22Rv1 (cell line): ENCODE data around the gene CES2.

Source experiments
- CTCF ChIP-seq: fragments of 450-650 bp; IDR thresholded peaks from 2 replicates; pipeline ENCODE4 v1.5.1; 2017; ENCODE audit warnings: mild to moderate bottlenecking
- ZFX ChIP-seq: fragments of 450-650 bp; IDR thresholded peaks from 2 replicates; pipeline ENCODE4 v1.6.1; 2017; ENCODE audit warnings: antibody characterized with exemption, borderline replicate concordance

- TF ChIP-seq CTCF (no peak), ZFX (no peak)
Measured at GRCh38 chr16:66902648-66903543, 32.4 kb upstream of the CES2 start.
